Camera-type eye (tissue), 1 donor: ENCODE measurements around the gene NCAPG2. TPM values are rescaled to one million over a fixed set of nuclear protein-coding genes. Genes with fewer than 3 reads are reported as not detected.

Source experiments
- total RNA-seq: library from RNA; depleted of rRNA; stranded (reverse); fragments of >200 nt; gene quantifications from one replicate; pipeline ENCODE4 v1.2.3, GENCODE V29; 2014

Gene NCAPG2, protein sequence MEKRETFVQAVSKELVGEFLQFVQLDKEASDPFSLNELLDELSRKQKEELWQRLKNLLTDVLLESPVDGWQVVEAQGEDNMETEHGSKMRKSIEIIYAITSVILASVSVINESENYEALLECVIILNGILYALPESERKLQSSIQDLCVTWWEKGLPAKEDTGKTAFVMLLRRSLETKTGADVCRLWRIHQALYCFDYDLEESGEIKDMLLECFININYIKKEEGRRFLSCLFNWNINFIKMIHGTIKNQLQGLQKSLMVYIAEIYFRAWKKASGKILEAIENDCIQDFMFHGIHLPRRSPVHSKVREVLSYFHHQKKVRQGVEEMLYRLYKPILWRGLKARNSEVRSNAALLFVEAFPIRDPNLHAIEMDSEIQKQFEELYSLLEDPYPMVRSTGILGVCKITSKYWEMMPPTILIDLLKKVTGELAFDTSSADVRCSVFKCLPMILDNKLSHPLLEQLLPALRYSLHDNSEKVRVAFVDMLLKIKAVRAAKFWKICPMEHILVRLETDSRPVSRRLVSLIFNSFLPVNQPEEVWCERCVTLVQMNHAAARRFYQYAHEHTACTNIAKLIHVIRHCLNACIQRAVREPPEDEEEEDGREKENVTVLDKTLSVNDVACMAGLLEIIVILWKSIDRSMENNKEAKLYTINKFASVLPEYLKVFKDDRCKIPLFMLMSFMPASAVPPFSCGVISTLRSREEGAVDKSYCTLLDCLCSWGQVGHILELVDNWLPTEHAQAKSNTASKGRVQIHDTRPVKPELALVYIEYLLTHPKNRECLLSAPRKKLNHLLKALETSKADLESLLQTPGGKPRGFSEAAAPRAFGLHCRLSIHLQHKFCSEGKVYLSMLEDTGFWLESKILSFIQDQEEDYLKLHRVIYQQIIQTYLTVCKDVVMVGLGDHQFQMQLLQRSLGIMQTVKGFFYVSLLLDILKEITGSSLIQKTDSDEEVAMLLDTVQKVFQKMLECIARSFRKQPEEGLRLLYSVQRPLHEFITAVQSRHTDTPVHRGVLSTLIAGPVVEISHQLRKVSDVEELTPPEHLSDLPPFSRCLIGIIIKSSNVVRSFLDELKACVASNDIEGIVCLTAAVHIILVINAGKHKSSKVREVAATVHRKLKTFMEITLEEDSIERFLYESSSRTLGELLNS
- 19.6 TPM for total RNA-seq

DNA sequence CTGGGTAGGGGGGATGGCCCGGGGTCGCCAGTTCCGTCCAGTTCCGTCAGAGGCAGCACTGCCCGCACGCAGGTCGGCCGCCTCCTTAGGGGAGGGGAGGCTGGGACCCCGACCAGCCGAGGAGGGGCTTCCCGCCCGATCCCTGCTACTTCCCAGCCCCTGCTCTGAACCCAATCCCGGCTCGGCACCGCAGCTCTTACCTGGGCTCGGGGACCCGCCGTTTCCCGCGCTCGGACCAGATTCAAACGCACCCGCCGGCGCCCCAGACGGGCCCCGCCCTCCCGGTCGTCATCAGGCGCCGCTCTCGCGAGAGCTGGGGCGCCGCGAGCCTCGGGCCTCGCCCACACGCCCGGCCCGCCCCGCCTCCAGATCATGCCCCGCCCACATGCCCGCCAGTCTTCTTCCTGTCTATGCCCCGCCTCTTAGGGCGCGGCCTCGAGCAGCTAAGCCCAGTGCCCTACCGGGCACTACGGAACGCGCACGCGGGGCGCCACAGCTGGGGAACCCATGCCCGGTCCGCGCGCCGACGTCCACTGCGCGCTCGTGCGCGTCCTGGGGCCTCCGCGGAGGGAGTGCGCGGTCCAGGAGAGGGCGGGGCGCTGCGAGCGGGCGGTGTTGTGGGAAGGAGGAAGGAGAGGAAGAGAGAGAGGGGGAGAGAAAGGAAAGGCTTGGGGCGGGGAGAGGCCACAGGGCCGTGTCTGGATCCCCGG, at the start of gene NCAPG2:
Gene NCAPG2, minus strand, starts transcription at position 281 of the 710 bp plus-strand sequence. CDS start 2,905 bp downstream, outside the sequence.

DNA sequence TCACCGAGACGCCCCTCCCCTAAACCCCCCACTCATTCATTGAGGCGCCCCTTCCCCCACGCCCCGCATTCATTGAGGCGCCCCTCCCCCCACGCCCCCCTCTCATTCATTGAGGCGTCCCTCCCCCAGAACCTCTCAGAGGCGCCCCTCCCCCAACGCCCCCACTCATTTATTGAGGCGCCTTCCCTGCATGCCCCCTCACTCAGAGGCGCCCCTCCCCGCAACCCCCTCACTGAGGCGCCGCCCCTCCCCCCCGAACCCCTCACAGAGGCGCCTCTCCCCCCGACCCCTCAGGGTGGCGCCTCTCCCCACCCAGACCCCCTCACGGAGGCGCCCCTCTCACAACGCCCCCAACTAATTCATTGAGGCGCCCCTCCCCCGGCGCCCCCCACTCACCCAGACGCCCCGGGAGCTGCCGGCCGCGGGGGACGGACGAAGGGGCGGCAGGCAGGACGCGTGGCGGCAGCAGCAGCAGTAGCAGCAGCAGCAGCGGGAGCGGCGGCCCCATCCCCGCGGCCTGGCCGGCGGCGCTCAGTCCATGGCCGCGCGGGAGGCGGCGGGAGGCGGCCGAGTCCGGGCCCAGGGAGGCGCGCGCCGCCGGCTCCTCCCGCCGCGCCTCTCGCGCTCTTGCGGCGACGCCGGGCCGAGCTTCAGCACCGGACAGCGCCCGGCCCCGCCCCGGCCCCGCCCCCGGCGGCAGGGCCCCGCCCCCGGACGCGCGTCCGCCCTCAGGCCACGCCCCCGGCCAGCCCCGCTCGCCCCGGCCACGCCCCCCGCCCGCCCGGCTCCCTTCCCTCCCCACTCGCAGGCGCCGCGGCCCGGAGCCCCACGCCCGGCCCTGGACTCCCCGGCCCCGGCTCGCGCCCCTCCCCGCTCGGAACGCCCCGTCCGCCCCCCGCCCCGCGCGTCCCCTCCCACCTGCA, 117.2 kb downstream of the NCAPG2 start, which contains the start of gene PTPRN2:
Gene PTPRN2, minus strand, starts transcription at position 662 of the 923 bp plus-strand sequence.

Other genes starting within 250 kb of the NCAPG2 start
- gene PTPRN2, start 117.0 kb downstream of the NCAPG2 start, total RNA-seq = 13.2 TPM
- 82.5 TPM for gene ESYT2, start 124.7 kb upstream of the NCAPG2 start, total RNA-seq
- gene DYNC2I1, start 151.8 kb upstream of the NCAPG2 start, total RNA-seq = 26.3 TPM